AG04450 (cell line): ENCODE results near the gene NEFH. TPM values are rescaled to one million over a fixed set of nuclear protein-coding genes. Genes with fewer than 3 reads are reported as not detected.

Source experiments
- CTCF ChIA-PET: fragments of 300-600, 350-600 bp; formaldehyde crosslinking; extraction: SDS; loops from one replicate; lab custom pipeline; 2022; ENCODE audit warnings: antibody characterized with exemption, inconsistent platforms; lab: Charles Lee
- POLR2A ChIA-PET: fragments of 350-600 bp; formaldehyde crosslinking; extraction: SDS; loops from one replicate; lab custom pipeline; 2021; ENCODE audit warnings: antibody characterized with exemption, inconsistent platforms; lab: Yijun Ruan, JAX
- DNase-seq: peaks from one replicate; pipeline ENCODE4 v3.0.0-alpha.2; 2011; ENCODE audit warnings: low read depth, low spot score
- H3K27ac ChIP-seq: one replicate; pipeline ENCODE4 v1.5.1; 2012; ENCODE audit warnings: low read depth, low read length, control low read depth
- H3K27me3 ChIP-seq: one replicate; pipeline ENCODE4 v1.6.0; 2012; ENCODE audit warnings: low read length; ENCODE audit not compliant: control insufficient read depth, insufficient read depth
- H3K4me3 ChIP-seq: 2 replicates; pipeline ENCODE4 v1.5.1; 2011; ENCODE audit warnings: mild to moderate bottlenecking, low read depth, low read length, control low read depth
- H3K9me3 ChIP-seq: 2 replicates; pipeline ENCODE4 v1.5.1; 2012; ENCODE audit warnings: low read length; ENCODE audit not compliant: control insufficient read depth, insufficient read depth
- polyA minus RNA-seq: library from RNA; depleted of rRNA, polyadenylated mRNA; stranded (reverse); fragments of >200 nt; gene quantifications from 2 replicates; pipeline ENCODE4 v1.2.3, GENCODE V29; 2011; rRNA and poly(A)+ RNA removed
- polyA plus RNA-seq: library from polyadenylated mRNA; depleted of rRNA; stranded (reverse); fragments of >200 nt; gene quantifications from 2 replicates; pipeline ENCODE4 v1.2.3, GENCODE V29; 2011; rRNA removed
- TF ChIP-seq, protein P1 (sequence below): IDR thresholded peaks from 2 replicates; pipeline ENCODE4 v1.5.1; 2011; ENCODE audit warnings: low read depth, low read length, control low read depth, inconsistent platforms

The NEFH gene
- polyA plus RNA-seq = 1.6 and 2.0 TPM in 2 replicates
- polyA minus RNA-seq = 0.69 and 0.96 TPM in 2 replicates

DNA sequence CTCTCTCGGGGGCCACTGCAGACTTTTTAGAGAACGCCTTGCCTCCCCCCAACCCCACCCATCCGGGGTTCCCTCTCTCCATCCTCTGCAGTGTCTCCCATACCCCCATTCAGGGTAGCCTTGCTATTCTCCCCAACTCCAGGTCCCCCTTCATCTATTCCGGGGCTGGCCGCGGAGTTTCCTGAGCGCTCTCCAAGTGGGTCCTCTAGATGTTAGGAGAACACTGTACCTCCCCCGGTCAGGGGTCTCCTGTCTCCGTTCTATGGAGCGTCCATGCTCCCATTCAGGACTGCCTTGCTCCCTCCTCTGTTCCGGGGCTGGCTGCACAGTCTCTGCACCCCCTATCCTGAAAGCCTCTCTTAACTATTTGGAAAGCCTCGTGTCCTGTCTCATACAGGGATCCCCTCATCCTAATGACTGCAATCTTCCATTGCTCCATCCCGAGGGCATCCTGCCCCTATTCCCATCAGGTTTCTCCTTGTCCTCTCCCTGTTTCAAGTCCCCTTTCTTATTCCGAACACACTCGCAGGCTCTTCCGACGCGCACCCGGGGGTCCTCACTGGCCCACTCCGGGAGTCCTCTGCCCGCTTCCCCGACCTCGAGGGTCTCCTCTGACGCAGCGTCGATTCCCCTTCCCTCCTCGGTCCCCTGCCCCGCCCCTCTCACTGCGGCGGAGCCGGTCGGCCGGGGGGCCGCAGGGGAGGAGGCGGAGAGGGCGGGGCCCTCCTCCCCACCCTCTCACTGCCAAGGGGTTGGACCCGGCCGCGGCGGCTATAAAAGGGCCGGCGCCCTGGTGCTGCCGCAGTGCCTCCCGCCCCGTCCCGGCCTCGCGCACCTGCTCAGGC, at the start of gene NEFH:
Gene NEFH (plus strand): TSS at position 802 of the 845 bp plus-strand sequence. CDS start 45 bp downstream, outside the sequence.
- Histone ChIP-seq H3K27me3 (peaks cover 52% of the 10 kb centered on the region), H3K4me3 (peak within 1 kb of the TSS; percentile 41), H3K9me3 (no peaks in the 10 kb centered on the region; the same call in 1 of the 2 replicates), H3K27ac (no peak within 1 kb of the TSS)
- CTCF ChIA-PET = interaction anchor here (1.0 kb wide), 1 partner anchor 9 kb away, joined by 3 read pairs; no protein-coding TSS in a partner anchor
- DNase-seq = no peak
- TF ChIP-seq, protein P1, sequence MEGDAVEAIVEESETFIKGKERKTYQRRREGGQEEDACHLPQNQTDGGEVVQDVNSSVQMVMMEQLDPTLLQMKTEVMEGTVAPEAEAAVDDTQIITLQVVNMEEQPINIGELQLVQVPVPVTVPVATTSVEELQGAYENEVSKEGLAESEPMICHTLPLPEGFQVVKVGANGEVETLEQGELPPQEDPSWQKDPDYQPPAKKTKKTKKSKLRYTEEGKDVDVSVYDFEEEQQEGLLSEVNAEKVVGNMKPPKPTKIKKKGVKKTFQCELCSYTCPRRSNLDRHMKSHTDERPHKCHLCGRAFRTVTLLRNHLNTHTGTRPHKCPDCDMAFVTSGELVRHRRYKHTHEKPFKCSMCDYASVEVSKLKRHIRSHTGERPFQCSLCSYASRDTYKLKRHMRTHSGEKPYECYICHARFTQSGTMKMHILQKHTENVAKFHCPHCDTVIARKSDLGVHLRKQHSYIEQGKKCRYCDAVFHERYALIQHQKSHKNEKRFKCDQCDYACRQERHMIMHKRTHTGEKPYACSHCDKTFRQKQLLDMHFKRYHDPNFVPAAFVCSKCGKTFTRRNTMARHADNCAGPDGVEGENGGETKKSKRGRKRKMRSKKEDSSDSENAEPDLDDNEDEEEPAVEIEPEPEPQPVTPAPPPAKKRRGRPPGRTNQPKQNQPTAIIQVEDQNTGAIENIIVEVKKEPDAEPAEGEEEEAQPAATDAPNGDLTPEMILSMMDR = no peak
- POLR2A ChIA-PET = no interaction called here

- Histone ChIP-seq H3K4me3 (no peak overlapping the region), H3K9me3 (no peaks in the 10 kb centered on the region), H3K27me3 (peaks cover 41% of the 10 kb centered on the region), H3K27ac (no peak overlapping the region)
- POLR2A ChIA-PET = no interaction called here
- DNase-seq = no peak
- CTCF ChIA-PET = no interaction called here
- TF ChIP-seq, protein P1 = no peak
Measured at GRCh38 chr22:29431986-29432385, 48.0 kb upstream of the NEFH start.

DNA sequence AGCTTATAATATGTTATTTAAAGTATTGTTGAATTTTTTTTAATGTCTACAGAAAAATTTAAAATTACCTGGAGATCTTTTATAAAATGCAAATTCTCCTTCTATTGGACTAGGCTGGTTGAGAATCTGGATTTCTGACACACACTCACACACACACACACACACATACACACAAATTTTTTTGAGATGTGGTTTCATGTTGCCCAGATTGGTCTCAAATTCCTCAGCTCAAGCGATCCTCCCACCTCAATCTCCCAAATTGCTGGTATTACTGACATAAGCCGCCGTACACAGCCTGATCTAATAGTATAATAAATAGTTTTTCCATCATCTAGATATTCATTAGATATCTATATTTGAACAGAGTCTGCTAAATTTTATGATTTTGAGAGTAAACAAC, 46.2 kb upstream of the NEFH start:
- POLR2A ChIA-PET = no interaction called here
- TF ChIP-seq, protein P1 = no peak
- Histone ChIP-seq H3K4me3 (no peak overlapping the region), H3K9me3 (no peaks in the 10 kb centered on the region), H3K27me3 (peaks cover 41% of the 10 kb centered on the region), H3K27ac (no peak overlapping the region)
- no peak for DNase-seq
- CTCF ChIA-PET = interaction anchor here (0.6 kb wide), 1 partner anchor 1173 kb away, joined by 3 read pairs; the partner anchor contains the start of gene TCN2

DNA sequence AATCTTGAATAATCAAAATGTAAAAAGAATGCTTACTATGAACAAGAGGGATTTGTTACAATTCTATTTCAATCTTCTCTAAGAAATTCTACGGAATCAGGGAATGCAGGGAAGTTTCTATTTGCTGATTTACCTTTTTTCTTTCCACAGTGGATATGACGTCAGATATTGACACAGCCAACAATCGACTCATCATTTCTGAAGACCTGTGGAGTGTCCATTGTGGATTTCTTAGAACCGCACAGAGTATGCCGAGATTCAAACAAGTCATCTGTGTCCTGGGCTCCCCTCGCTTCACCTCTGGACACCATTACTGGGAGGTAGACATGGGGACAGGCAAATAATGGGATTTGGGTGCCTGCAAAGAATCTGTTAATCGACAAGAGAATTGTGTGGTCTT, 45.7 kb upstream of the NEFH start:
- CTCF ChIA-PET = interaction anchor here (0.6 kb wide), 1 partner anchor 1173 kb away, joined by 3 read pairs; the partner anchor contains the start of gene TCN2
- POLR2A ChIA-PET = no interaction called here

More for the DNA sequence above, 45.7 kb upstream of the NEFH start:
- H3K9me3 ChIP-seq = no peaks in the 10 kb centered on the region
- H3K27ac ChIP-seq = no peak overlapping the region
- H3K4me3 ChIP-seq = no peak overlapping the region
- no peak for DNase-seq
- H3K27me3 ChIP-seq = peaks cover 36% of the 10 kb centered on the region
- TF ChIP-seq, protein P1 = no peak
